GM11168 (cell line): ENCODE measurements around the gene BCR.
"Not testable (repeated sequence)": the region's sequence is repeated elsewhere in the genome, so short reads cannot be mapped to it uniquely, and the experiment has no call there.

ENCODE experiments used
- in situ Hi-C: fragments of 300-500 bp; cut with MboI; formaldehyde crosslinking; loops from one replicate; pipeline ENCODE4 v1.12.0; 2022; ENCODE audit warnings: low sequenced_read_pairs; ENCODE audit not compliant: unreplicated experiment

BCR gene

GRCh38 chr22:23291806-23292452 lies 111.6 kb downstream of the BCR start:
- in situ Hi-C loops: loop anchor here (25.0 kb wide), 1 partner anchor 305 kb away; no protein-coding TSS in a partner anchor

- in situ Hi-C loops: loop anchor here (25.0 kb wide), 1 partner anchor 305 kb away; no protein-coding TSS in a partner anchor
Measured at GRCh38 chr22:23292453-23293350, 112.4 kb downstream of the BCR start.

- in situ Hi-C loops: loop anchor here (25.0 kb wide), 1 partner anchor 306 kb away; no protein-coding TSS in a partner anchor
Measured at GRCh38 chr22:23293720-23294119, 113.4 kb downstream of the BCR start.

GRCh38 chr22:23294221-23294620 lies 113.9 kb downstream of the BCR start:
- in situ Hi-C loops: loop anchor here (25.0 kb wide), 1 partner anchor 307 kb away; no protein-coding TSS in a partner anchor

- in situ Hi-C loops: loop anchor here (10.0 kb wide), 1 partner anchor 676 kb away; no protein-coding TSS in a partner anchor
Measured at GRCh38 chr22:23300476-23300875, 120.2 kb downstream of the BCR start.

- in situ Hi-C loops: loop anchor here (10.0 kb wide), 1 partner anchor 677 kb away; no protein-coding TSS in a partner anchor
Measured at GRCh38 chr22:23301591-23301990, 121.3 kb downstream of the BCR start.

GRCh38 chr22:23302171-23303002 lies 122.1 kb downstream of the BCR start:
- in situ Hi-C loops: loop anchor here (10.0 kb wide), 1 partner anchor 678 kb away; no protein-coding TSS in a partner anchor

- in situ Hi-C loops: loop anchor here (10.0 kb wide), 1 partner anchor 681 kb away; no protein-coding TSS in a partner anchor
Measured at GRCh38 chr22:23305321-23305910, 125.1 kb downstream of the BCR start.

GRCh38 chr22:23305922-23306374 lies 125.6 kb downstream of the BCR start:
- in situ Hi-C loops: loop anchor here (10.0 kb wide), 1 partner anchor 681 kb away; no protein-coding TSS in a partner anchor

GRCh38 chr22:23306438-23306921 lies 126.2 kb downstream of the BCR start:
- in situ Hi-C loops: loop anchor here (10.0 kb wide), 1 partner anchor 682 kb away; no protein-coding TSS in a partner anchor

GRCh38 chr22:23306926-23307325 lies 126.6 kb downstream of the BCR start:
- in situ Hi-C loops: loop anchor here (10.0 kb wide), 1 partner anchor 682 kb away; no protein-coding TSS in a partner anchor

GRCh38 chr22:23307511-23307910 lies 127.2 kb downstream of the BCR start:
- in situ Hi-C loops: loop anchor here (10.0 kb wide), 1 partner anchor 683 kb away; no protein-coding TSS in a partner anchor

GRCh38 chr22:23309261-23309660 lies 129.0 kb downstream of the BCR start:
- in situ Hi-C loops: loop anchor here (10.0 kb wide), 1 partner anchor 684 kb away; no protein-coding TSS in a partner anchor

GRCh38 chr22:23310443-23311097 lies 130.3 kb downstream of the BCR start:
- in situ Hi-C loops: not testable (repeated sequence)

- in situ Hi-C loops: not testable (repeated sequence)
Measured at GRCh38 chr22:23311635-23312420, 131.5 kb downstream of the BCR start.

GRCh38 chr22:23313791-23314567 lies 133.7 kb downstream of the BCR start:
- in situ Hi-C loops: no loop called here

- in situ Hi-C loops: no loop called here
Measured at GRCh38 chr22:23315341-23315917, 135.1 kb downstream of the BCR start.
